GM18507 (cell line): ENCODE results near the gene HSPA4L.

Experiments used
- DNase-seq: peaks from one replicate; pipeline ENCODE4 v3.0.0; 2011; ENCODE audit warnings: low read depth; ENCODE audit not compliant: insufficient read length; ENCODE audit errors: extremely low spot score
- FAIRE-seq: peaks from 2 replicates; lab custom pipeline; 2011; peaks lifted over from hg19 to GRCh38; lab: Jason Lieb, UNC

Gene HSPA4L

GRCh38 chr4:127856196-127856812 lies 74.2 kb downstream of the HSPA4L start:
- peak; percentile 21 for FAIRE-seq

GRCh38 chr4:127856813-127857447 lies 74.8 kb downstream of the HSPA4L start:
- DNase-seq = peak; percentile 9
- peak; percentile 72 for FAIRE-seq

More at GRCh38 chr4:127856196-127856812, 74.2 kb downstream of the HSPA4L start:
- DNase-seq = no peak

- no peak for FAIRE-seq
- DNase-seq = no peak
Measured at GRCh38 chr4:127857641-127858040, 75.5 kb downstream of the HSPA4L start.

- no peak for FAIRE-seq
- DNase-seq = no peak
Measured at GRCh38 chr4:127868196-127868595, 86.1 kb downstream of the HSPA4L start.

GRCh38 chr4:127870281-127870680 lies 88.2 kb downstream of the HSPA4L start:
- no peak for DNase-seq
- FAIRE-seq = no peak

- FAIRE-seq = no peak
- no peak for DNase-seq
Measured at GRCh38 chr4:127870688-127871087, 88.6 kb downstream of the HSPA4L start.

- FAIRE-seq = no peak
Measured at GRCh38 chr4:127875791-127876190, 93.7 kb downstream of the HSPA4L start.

GRCh38 chr4:127880763-127881562 lies 98.8 kb downstream of the HSPA4L start, which contains the start of gene PLK4:
TSS of gene PLK4 (plus strand) at chr4:127880893. CDS start at chr4:127881135, 242 bp downstream.
- FAIRE-seq (peak; percentile 98), DNase-seq (peak; percentile 92)

More at GRCh38 chr4:127875791-127876190, 93.7 kb downstream of the HSPA4L start:
- DNase-seq = no peak

GRCh38 chr4:127881563-127881864 lies 99.4 kb downstream of the HSPA4L start:
- FAIRE-seq (no peak), DNase-seq (no peak)

- FAIRE-seq = no peak
- DNase-seq = no peak
Measured at GRCh38 chr4:127888559-127888958, 106.4 kb downstream of the HSPA4L start.

GRCh38 chr4:127889903-127890302 lies 107.8 kb downstream of the HSPA4L start:
- no peak for DNase-seq
- FAIRE-seq = peak; percentile 46
